HCT116 (cell line): Measurements from ENCODE around the gene SCARB1.

Source experiments
- CTCF ChIP-seq, 3 experiments: fragments of 200-600 bp in 1 of 3; sonication (generic) in 1 of 3; IDR thresholded peaks in 2 of 3; conservative IDR thresholded peaks in 1 of 3; 2 replicates each; pipeline ENCODE4 v1.5.1; 2012 to 2017; ENCODE audit warnings: low read depth in 2 of 3, low read length in 2 of 3, antibody characterized with exemption in 1 of 3, borderline replicate concordance in 1 of 3, control low read depth in 1 of 3, mild to moderate bottlenecking in 1 of 3, mixed read lengths in 1 of 3, mixed run types in 1 of 3, moderate library complexity in 1 of 3; ENCODE audit not compliant: insufficient read depth in 1 of 3
- EZH2phosphoT487 ChIP-seq: fragments of 200-600 bp; IDR thresholded peaks from 2 replicates; pipeline ENCODE4 v1.6.1; 2018; ENCODE audit warnings: antibody characterized with exemption, borderline replicate concordance
- MAX ChIP-seq: IDR thresholded peaks from 2 replicates; pipeline ENCODE4 v1.6.1; 2012
- POLR2A ChIP-seq: IDR thresholded peaks from 2 replicates; pipeline ENCODE4 v1.7.0; 2011; ENCODE audit warnings: borderline replicate concordance; ENCODE audit not compliant: insufficient read depth, insufficient read length; ENCODE audit errors: extremely low read depth
- POLR2AphosphoS5 ChIP-seq: IDR thresholded peaks from 2 replicates; pipeline ENCODE4 v1.6.1; 2011; ENCODE audit warnings: mild to moderate bottlenecking, low read depth, low read length, moderate library complexity
- SP1 ChIP-seq: IDR thresholded peaks from 2 replicates; pipeline ENCODE4 v1.6.1; 2012; ENCODE audit warnings: low read depth
- ZFX ChIP-seq: fragments of 450-650 bp; IDR thresholded peaks from 2 replicates; pipeline ENCODE4 v1.6.1; 2017

GRCh38 chr12:124809878-124810277 is 53.8 kb downstream of the SCARB1 start:
- no peak for TF ChIP-seq CTCF (IDR thresholded peaks at IDR 0.05 in 2 of 3, conservative IDR thresholded peaks at IDR 0.05 in 1 of 3; ENCODE audit: borderline replicate concordance in 1 of 3, insufficient read depth in 1 of 3, low read depth in 2 of 3, low read length in 2 of 3)
- TF ChIP-seq POLR2A, result no peak
- no peak for TF ChIP-seq ZFX
- TF ChIP-seq EZH2phosphoT487, result no peak
- no peak for TF ChIP-seq SP1
- no peak for TF ChIP-seq POLR2AphosphoS5
- no peak for TF ChIP-seq MAX
